MCF 10A (cell line): ENCODE results near the gene LRP1B. TPM values are rescaled to one million over a fixed set of nuclear protein-coding genes. Genes with fewer than 3 reads are reported as not detected.

ENCODE experiments used
- BruUV-seq: library from RNA; stranded (reverse); fragments of 400-500 nt; replicated peaks from 2 replicates; lab custom pipeline; 2021; lab: Mats Ljungman, UMichigan
- CTCF ChIA-PET: fragments of 300-600 bp; sonication (Branson Sonifier 250); formaldehyde crosslinking; extraction: SDS; loops from one replicate; lab custom pipeline; 2021; ENCODE audit warnings: antibody characterized with exemption, inconsistent platforms; lab: Yijun Ruan, JAX
- POLR2A ChIA-PET: fragments of 300-600, 350-650 bp; sonication (Branson Sonifier 250); formaldehyde crosslinking; extraction: SDS; loops from one replicate; lab custom pipeline; 2020; ENCODE audit warnings: antibody characterized with exemption, inconsistent platforms; lab: Yijun Ruan, JAX
- DNase-seq: peaks from one replicate; pipeline ENCODE4 v3.0.0-alpha.2; 2018; ENCODE audit not compliant: unreplicated experiment
- H3K27ac Mint-ChIP-seq: one replicate; pipeline ENCODE4 v1.8.0; 2022; ENCODE audit warnings: mild to moderate bottlenecking, low read depth, mixed read lengths; ENCODE audit not compliant: unreplicated experiment
- H3K27me3 Mint-ChIP-seq: one replicate; pipeline ENCODE4 v1.8.0; 2022; ENCODE audit warnings: mixed read lengths; ENCODE audit not compliant: insufficient read depth, unreplicated experiment
- H3K36me3 Mint-ChIP-seq: one replicate; pipeline ENCODE4 v1.8.0; 2022; ENCODE audit warnings: mild to moderate bottlenecking, moderate library complexity, mixed read lengths; ENCODE audit not compliant: insufficient read depth, unreplicated experiment
- H3K4me1 Mint-ChIP-seq: one replicate; pipeline ENCODE4 v1.8.0; 2022; ENCODE audit warnings: mixed read lengths; ENCODE audit not compliant: insufficient read depth, unreplicated experiment
- H3K4me3 Mint-ChIP-seq: one replicate; pipeline ENCODE4 v1.8.0; 2022; ENCODE audit warnings: mild to moderate bottlenecking, moderate library complexity, mixed read lengths; ENCODE audit not compliant: unreplicated experiment
- H3K9me3 Mint-ChIP-seq: one replicate; pipeline ENCODE4 v1.8.0; 2022; ENCODE audit warnings: mixed read lengths; ENCODE audit not compliant: unreplicated experiment
- intact Hi-C: fragments of 100-400 bp; cut with micrococcal nuclease; formaldehyde crosslinking; loops from 2 replicates; pipeline ENCODE4 v1.14.1; 2022
- total RNA-seq: library from RNA; stranded (reverse); gene quantifications from 2 replicates; pipeline ENCODE4 v1.2.3, GENCODE V29; 2022
- TF ChIP-seq, protein P1 (sequence below): fragments of 200-600 bp; IDR thresholded peaks from one replicate; pipeline ENCODE4 v1.8.0; 2022; ENCODE audit warnings: antibody characterized with exemption, mild to moderate bottlenecking; ENCODE audit not compliant: unreplicated experiment

The LRP1B gene
- total RNA-seq, 1 experiment from 2014 or later: not detected

DNA sequence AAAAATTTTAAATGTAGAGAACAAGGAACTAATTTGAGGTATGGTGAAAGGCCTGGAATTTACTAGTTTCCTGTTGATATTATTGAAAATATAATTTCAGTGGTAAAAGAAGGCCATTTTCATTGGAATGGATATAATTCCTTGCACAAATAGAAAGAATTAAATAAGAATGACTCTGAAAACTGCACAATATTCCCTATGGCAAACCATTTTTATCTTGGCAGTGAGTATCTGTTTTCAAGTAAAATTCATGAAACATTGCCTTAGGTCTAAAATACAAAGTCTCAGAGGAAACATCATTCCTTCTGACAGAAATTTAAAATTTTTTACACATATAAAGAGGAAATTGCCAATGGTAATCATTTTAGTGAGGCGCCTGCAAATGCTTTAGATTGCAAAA is 1468.3 kb downstream of the LRP1B start:
- intact Hi-C loops: no loop called here
- ChIA-PET CTCF (no interaction called here), POLR2A (no interaction called here)
- H3K27ac Mint-ChIP-seq: no peak overlapping the region
- H3K36me3 Mint-ChIP-seq: no peaks in the 10 kb centered on the region
- BruUV-seq: no TSS peak
- H3K4me1 Mint-ChIP-seq: no peaks in the 10 kb centered on the region
- H3K4me3 Mint-ChIP-seq: no peak overlapping the region
- no peaks in the 10 kb centered on the region for H3K9me3 Mint-ChIP-seq
- TF ChIP-seq, protein P1, sequence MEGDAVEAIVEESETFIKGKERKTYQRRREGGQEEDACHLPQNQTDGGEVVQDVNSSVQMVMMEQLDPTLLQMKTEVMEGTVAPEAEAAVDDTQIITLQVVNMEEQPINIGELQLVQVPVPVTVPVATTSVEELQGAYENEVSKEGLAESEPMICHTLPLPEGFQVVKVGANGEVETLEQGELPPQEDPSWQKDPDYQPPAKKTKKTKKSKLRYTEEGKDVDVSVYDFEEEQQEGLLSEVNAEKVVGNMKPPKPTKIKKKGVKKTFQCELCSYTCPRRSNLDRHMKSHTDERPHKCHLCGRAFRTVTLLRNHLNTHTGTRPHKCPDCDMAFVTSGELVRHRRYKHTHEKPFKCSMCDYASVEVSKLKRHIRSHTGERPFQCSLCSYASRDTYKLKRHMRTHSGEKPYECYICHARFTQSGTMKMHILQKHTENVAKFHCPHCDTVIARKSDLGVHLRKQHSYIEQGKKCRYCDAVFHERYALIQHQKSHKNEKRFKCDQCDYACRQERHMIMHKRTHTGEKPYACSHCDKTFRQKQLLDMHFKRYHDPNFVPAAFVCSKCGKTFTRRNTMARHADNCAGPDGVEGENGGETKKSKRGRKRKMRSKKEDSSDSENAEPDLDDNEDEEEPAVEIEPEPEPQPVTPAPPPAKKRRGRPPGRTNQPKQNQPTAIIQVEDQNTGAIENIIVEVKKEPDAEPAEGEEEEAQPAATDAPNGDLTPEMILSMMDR: no peak
- H3K27me3 Mint-ChIP-seq: peaks cover 48% of the 10 kb centered on the region
- no peak for DNase-seq

DNA sequence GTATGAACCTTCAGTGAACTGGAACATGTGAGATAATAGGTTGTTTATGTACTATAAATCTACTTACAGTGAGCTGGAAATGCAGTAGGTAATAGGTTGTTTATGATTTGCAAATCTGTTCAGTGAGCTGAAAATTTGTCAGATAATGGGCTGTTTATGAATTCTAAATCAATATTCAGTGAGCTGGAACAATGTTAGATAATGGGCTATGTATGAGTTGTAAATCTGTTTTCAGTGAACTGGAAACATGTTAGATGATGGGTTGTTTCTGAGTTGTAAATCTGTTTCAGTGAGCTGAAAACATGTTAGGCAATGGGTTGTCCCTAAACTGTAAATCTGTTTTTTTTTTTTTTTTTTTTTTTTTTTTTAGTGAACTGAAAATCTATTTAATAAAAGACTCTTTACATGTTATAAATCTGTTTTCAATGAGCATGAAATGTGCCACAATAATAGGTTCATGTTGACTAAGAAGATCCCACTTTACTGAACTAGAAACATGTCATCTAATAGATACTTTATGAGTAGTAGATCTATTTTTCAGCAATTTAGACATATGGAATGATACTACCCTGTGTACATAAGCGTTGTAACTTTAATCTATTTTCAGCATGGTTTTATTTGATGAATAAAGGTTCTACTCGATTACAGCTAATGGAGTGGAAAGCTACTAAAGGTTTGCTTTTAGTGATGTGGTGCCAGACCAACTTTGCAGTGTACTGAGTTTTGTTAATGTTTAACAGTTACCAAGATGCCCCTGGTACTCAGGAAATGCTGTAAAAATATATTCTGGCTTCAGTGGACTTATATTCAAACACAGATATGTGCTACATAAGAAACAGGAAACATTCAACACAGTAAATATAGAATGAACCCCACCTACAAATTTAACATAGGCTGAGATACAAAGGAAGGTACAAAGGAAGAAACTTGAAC is 1471.8 kb downstream of the LRP1B start:
- Mint-ChIP-seq H3K4me1 (no peaks in the 10 kb centered on the region), H3K4me3 (no peak overlapping the region), H3K9me3 (no peaks in the 10 kb centered on the region), H3K27ac (no peak overlapping the region), H3K36me3 (no peaks in the 10 kb centered on the region), H3K27me3 (peaks cover 39% of the 10 kb centered on the region)
- ChIA-PET POLR2A (no interaction called here), CTCF (no interaction called here)
- TF ChIP-seq, protein P1: no peak
- no TSS peak for BruUV-seq
- DNase-seq: no peak
- intact Hi-C loops: no loop called here

DNA sequence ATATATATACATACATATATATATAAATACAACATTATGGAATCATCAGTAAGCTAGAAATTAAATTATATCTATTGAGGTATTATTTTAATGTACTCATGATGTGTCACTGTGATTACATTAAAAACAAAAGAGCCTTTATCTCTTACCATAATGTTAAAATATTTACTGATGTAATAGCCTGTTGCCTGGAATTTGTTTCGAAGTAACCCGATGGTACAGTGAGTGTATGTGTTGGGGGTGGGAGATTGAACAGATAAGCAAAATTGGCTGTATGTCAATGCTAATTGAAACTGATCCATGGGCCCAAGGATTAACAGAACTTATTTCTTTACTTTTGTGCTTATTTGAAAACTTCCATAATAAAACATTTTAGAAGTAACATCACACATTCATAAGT is 1473.2 kb downstream of the LRP1B start:
- Mint-ChIP-seq H3K4me1 (no peaks in the 10 kb centered on the region), H3K36me3 (no peaks in the 10 kb centered on the region), H3K27ac (no peak overlapping the region), H3K27me3 (peaks cover 39% of the 10 kb centered on the region), H3K9me3 (no peaks in the 10 kb centered on the region), H3K4me3 (no peak overlapping the region)
- ChIA-PET POLR2A (no interaction called here), CTCF (no interaction called here)
- intact Hi-C loops: no loop called here
- TF ChIP-seq, protein P1: no peak
- BruUV-seq: no TSS peak
- no peak for DNase-seq

DNA sequence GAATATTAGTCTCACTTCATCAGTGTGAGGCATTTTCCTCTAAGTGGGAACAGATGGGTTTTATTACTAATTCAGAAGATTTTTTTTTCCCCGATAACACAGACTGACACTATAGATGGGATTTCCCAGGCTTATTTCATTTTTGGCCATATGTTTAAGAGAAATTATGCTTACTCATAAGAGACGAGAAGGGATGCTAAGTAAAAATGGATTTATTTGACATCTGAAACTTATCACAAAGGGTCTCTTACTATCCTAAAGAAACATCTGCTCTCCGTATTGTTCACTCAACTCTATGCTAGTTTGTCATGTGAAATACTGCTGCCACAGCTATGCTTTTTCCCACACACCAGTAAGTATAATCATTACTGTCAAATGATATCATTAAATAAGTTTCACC is 1476.3 kb downstream of the LRP1B start:
- TF ChIP-seq, protein P1: no peak
- DNase-seq: no peak
- no TSS peak for BruUV-seq
- Mint-ChIP-seq H3K4me1 (no peaks in the 10 kb centered on the region), H3K9me3 (no peaks in the 10 kb centered on the region), H3K36me3 (no peaks in the 10 kb centered on the region), H3K4me3 (no peak overlapping the region), H3K27me3 (peaks cover 38% of the 10 kb centered on the region), H3K27ac (no peak overlapping the region)
- ChIA-PET POLR2A (no interaction called here), CTCF (no interaction called here)
- intact Hi-C loops: no loop called here
